ENCODE results near the gene LIMS3.
"Not testable (repeated sequence)": the region's sequence is repeated elsewhere in the genome, so short reads cannot be mapped to it uniquely, and the experiment has no call there.

Gene LIMS3

DNA sequence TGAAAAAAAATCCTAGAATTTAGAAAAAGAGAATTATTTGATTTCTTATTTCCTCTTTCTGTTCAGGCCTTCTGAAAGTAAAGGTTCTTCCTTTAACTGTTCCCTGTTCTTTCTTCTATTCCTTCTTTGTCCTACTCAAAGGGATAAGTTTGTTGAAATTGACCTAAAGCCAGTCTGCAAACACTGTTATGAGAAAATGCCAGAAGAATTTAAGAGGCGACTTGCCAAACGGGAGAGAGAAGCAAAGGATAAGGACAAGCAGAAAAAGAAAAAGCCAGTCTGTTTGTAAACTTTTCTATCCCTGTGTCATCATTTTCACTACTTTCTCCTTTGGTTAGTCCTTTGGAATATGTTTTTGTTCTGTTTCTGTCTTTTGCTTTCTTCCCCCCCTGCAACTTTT lies 26.0 kb downstream of the LIMS3 start:
- not testable (repeated sequence) for DNase-seq (ENCODE audit: low read depth in 2 of 3, low spot score in 1 of 3)

DNA sequence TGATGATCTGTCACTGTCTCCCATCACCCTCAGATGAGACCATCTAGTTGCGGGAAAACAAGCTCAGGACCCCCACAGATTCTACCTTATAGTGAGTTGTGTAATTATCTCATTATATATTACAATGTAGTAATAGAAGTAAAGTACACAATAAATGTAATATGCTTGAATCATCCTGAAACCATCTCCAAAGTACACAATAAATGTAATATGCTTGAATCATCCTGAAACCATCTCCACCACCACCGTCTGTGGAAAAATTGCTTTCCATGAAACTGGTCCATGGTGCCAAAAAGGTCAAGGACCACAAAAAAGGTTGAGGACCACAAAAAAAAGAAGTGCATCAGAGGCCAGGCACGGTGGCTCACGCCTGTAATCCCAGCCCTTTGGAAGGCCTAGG lies 29.3 kb downstream of the LIMS3 start:
- DNase-seq (ENCODE audit: low read depth in 2 of 3, low spot score in 1 of 3): not testable (repeated sequence)

DNA sequence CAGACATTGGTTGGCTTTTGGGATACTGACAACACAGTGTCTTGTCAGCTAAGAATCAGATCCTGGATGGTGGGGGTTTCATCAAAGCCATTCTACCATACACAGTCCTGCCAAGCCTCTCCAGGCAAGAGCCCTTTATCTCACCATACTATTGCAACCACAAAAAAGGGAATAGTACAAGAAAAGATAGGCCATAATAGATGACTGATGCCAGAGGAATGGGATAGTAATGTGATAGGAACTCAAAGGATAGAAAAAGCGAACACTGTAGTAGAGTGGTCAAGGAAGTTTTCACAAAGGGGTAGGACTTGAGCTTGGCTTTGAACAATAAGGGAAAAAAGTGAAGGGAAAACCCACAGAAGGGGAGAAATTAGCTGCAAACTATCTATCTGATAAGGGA lies 30.7 kb downstream of the LIMS3 start:
- DNase-seq (ENCODE audit: low read depth in 2 of 3, low spot score in 1 of 3): not testable (repeated sequence)

DNA sequence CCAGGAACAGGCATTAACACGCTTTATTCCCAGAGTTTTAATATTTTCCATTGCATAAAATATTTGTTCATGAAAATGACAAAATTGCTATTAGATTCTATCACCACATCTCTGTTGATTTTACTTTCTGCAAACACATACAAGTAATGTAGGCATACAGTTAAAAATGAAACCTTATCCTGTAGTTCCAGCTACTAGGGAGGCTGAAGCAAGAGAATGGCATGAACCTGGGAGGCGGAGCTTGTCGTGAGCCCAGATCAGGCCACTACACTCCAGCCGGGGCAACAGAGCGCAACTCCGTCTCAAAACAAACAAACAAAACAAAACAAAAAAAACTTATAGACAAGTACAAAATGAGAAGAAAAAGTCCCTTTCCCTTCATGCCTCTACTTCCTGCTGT lies 38.0 kb downstream of the LIMS3 start:
- not testable (repeated sequence) for DNase-seq (ENCODE audit: low read depth in 2 of 3, low spot score in 1 of 3)

DNA sequence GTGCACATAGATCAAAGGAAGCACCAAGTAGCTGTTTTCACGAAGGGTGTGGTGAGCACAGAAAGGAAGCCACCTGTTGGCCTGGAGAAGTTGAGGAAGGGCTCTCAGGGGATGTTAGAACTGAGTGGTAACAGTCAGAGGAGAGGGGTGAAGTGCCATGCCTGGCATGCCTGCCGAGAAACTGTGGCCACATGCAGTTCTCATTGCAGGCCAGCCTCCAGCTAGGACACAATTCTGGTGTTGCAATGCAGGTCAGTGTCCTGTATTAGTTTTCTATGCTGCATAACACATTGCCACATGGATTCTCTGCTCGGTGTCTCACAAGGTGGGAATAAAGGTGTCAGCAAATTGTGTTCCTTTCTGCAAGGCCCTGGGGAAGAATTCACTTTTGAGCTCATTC lies 46.9 kb downstream of the LIMS3 start:
- DNase-seq (ENCODE audit: low read depth in 2 of 3, low spot score in 1 of 3): not testable (repeated sequence)

DNA sequence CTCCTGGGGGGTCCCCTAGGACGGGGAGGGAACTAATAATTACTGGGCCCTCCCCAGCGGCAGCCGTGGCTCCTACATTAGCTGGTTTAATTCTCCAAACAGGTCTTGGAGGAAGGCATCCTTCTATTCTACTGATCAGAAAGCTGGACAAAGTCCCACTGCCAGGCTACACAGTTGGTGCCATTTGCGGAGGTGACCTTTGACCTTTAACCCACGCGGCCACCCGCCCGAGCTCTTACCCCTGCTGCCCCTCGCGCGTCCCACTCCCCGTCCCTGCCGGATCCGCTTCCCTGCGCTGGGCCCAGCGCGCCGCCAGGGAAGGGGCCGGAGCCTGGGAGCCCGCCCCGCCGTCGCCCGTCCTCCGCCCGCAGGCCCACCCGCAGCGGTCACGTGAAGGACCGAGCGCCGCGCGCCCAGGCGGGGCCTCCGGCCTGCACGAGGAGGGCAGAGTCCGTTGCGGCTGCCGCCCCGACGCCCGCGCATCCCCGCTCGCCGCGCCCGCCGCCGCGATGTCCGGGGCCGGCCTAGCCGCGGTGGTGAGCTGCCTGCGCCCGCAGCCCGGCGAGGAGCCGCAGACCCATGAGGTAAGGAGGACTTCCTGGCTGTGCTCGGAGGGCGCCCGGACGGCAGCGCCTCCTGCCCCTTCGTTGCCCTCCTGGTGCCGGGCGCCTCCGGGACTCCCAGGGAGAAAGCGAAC lies 48.9 kb downstream of the LIMS3 start:
- not testable (repeated sequence) for DNase-seq (ENCODE audit: low read depth in 2 of 3, low spot score in 1 of 3)

DNA sequence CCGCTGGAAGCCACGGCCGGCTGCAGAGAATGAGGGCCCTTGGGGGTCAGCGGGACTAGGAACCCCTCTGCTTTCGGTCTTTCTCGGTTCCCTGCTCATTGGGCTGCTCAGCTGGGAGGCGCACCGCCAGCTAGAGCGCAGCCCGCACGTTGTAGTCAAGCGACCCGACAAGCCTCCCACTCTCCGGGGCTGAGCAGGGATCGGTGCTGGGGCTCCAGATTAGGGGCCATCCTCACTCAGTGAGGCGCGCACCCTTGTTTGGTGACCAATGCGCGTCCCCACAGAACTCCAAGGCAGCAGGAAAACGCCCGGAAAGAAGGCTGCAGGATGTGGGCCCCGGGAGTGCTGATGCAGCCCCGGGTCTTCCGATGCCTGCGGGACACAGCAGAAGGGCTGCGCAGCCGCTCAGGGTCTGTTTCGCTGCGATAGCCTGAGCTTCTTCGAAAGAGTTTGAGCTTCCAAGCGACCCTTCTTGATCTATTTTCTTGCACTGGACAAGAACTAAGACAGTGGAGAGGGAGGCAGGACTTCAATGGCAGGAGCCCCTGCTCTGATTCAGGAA lies 49.6 kb downstream of the LIMS3 start:
- DNase-seq (ENCODE audit: low read depth in 2 of 3, low spot score in 1 of 3): not testable (repeated sequence)

DNA sequence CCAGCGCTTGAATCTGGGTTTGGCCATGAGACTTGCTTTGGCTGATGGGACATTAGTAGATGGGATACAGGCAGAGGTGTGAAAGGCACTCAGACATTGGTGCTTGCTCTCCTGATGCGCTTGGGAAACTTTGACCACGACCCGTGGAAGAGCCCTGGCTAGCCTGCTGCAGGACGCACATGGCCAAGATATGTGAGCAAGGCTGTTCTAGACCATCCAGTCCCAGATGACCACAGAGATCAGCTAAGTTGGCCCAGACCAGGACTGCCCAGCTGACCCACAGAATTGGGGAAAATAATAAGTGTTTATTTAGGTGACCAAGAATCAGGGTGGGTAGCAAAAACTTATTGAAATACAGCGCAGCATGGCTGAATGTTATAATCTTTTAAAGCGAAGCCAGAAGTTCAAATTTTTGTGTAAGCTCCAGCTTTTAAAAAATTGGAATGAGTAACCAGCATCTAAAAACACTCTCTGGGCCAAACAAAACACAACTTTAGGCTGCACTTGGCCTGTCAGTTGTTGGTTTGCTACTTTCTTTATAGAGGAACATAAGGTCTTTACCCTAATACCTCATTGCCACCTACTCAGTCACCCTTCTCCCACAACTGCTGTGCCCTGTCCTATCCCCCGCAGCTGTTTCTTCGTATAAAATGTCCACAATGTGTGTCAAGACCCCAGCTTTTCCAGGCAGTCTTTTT lies 51.8 kb downstream of the LIMS3 start:
- not testable (repeated sequence) for DNase-seq (ENCODE audit: low read depth in 2 of 3, low spot score in 1 of 3)

DNA sequence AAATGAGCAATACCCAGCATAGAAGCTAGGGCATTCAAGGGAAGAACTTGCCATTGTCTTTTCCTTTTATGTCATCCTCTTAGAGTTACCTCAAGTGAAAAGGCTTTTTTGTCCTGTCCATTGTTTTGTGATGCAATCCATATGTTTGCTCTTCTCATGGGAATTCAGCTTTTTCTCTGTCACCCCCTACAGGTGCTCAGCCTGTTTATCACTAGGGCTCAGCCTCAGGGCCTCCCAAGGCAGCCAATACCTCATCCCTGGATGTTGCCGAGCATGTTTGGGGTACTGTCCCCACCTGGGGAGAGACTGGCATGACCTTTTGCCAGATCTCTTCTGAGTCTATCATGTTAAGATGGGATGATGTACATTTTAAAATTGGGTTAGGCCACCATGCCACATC lies 65.5 kb downstream of the LIMS3 start:
- DNase-seq (ENCODE audit: low read depth in 2 of 3, low spot score in 1 of 3): not testable (repeated sequence)

DNA sequence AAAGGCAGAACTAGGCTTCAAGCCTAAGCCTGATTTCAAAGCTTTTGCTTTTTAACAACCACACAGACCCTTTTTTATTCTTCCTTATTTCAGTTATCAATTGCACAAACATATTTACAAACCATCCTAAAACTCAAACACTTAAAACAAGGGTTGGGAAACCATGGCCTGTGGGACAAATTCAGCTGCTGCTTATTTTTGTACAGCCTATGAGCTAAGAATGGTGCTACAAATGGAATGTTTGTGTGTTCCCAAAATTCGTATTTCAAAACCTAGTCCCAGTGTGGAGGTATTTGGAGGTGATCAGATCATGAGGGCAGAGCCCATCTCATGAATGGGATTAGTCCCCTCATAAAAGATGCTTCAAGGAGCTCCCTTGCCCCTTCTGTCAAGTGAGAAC lies 67.0 kb downstream of the LIMS3 start:
- not testable (repeated sequence) for DNase-seq (ENCODE audit: low read depth in 2 of 3, low spot score in 1 of 3)

DNA sequence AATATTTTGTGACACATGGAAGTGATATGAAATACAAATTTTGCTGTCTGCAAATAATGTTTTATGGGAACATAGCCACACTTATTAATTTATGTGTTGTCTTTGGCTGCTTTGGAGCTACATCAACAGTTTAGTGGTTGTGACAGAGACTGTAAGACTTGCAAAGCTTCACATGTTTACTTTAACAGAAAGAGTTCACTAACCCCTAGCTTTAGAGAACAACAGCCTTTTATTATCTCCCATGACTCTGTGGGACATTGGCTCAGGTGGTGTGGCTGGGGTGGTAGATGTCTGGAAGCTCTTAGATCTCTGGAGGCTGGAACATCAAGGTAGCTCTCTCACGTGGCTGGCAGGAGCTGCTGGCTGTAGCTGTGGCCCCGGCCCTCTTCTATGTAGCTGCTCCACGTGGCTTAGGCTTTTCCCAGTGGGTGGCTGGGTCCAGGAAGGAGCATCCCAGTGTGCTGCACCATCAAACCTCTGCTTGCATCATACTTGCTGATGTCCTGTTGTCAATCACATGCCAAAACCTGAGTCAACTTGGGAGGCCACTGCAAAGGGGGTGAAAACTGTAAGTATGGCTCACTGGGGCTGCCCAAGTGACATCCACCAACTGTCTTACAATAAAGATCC lies 67.7 kb downstream of the LIMS3 start:
- not testable (repeated sequence) for DNase-seq (ENCODE audit: low read depth in 2 of 3, low spot score in 1 of 3)

DNA sequence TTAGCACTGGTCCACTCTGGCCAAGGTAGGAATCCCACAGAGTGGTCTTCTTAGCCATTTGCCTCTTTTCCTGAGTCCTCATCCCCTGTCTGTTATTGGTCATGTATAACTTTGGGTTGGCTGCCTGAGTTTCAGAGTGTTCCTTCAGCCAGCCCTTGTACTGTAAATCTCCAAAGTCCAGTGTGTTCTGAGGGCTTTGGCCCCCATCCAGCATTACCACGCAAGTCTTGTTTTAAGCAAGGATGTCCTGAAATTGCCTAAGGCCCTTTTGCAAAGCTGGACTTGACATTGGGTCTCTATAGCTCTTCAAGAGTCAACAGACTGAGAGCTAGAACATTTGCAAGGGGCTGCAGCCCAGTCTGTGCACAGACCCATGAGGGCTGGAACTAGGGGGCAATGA lies 68.4 kb downstream of the LIMS3 start:
- DNase-seq (ENCODE audit: low read depth in 2 of 3, low spot score in 1 of 3): not testable (repeated sequence)

DNA sequence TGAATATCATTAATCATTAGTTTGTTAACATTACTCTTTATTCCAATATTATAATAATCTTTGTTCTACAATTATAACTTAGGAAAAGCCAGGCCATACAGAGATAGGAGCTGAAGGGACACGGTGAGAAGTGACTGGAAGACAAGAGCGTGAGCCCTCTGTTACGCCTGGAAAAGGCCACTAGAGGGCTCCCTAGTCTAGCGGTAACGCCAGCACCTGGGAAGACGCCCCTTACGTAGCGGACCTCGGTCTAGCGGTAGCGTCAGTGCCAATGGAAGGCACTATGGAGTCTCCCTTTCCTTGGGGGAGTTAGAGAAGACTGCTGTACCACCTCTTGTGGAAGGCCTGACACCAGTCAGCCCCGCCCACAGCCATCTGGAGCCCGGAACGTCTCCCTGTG lies 71.4 kb downstream of the LIMS3 start:
- not testable (repeated sequence) for DNase-seq (ENCODE audit: low read depth in 2 of 3, low spot score in 1 of 3)

DNA sequence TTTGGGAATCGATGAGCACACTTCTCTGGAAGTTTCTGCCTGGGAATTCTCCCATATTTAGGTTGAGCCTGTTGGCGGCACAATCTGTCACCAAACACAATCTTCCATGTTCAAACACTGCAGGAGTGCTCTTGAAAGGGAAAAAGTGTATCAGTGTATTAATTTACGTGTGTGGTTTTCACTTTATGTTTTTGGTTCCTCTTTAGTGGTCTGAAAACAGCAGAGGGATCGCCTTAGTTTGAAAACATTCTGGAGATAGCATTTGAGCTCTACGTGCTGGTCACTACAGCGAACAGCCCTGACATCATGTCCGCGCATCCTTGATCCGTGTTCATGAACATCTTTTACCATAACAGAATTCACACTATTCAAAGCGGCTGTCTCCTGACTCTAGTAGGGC lies 73.2 kb downstream of the LIMS3 start:
- not testable (repeated sequence) for DNase-seq (ENCODE audit: low read depth in 2 of 3, low spot score in 1 of 3)

Measured in stimulated activated CD4-positive, alpha-beta T cell treated with anti-CD3 and anti-CD28 coated beads, Interleukin-12 subunit alpha, Interleukin-12 subunit beta, amount 100 ng/mL, for 48 hours (primary cell).